GM18520 (cell line): ENCODE measurements around the gene RPS21.
"Not testable (repeated sequence)": the region's sequence is repeated elsewhere in the genome, so short reads cannot be mapped to it uniquely, and the experiment has no call there.

Experiments used
- ATAC-seq: cut with Tn5 transposase; IDR thresholded peaks from one replicate; pipeline ENCODE4 v1.9.1; 2021; ENCODE audit not compliant: unreplicated experiment

Gene RPS21

DNA sequence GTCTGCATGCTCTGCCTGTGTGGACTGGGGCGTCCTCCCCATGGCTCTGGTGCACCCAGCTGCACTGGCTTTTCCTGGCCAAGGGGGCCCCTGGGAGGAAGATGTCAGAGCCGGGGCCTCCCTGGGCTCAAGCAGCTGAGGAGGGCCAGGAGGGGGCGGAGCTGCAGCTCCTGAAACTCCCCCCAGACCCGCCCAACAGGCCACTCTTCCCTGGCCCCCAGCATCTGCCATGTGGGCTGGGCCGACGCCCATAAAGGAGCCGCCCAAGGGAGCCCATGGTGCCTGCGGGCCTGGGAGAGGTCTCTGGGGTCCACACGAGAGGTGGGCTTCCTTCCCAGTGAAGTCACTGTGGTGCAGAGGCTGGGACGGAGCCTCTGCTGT is 36.4 kb downstream of the RPS21 start:
- no peak for ATAC-seq

DNA sequence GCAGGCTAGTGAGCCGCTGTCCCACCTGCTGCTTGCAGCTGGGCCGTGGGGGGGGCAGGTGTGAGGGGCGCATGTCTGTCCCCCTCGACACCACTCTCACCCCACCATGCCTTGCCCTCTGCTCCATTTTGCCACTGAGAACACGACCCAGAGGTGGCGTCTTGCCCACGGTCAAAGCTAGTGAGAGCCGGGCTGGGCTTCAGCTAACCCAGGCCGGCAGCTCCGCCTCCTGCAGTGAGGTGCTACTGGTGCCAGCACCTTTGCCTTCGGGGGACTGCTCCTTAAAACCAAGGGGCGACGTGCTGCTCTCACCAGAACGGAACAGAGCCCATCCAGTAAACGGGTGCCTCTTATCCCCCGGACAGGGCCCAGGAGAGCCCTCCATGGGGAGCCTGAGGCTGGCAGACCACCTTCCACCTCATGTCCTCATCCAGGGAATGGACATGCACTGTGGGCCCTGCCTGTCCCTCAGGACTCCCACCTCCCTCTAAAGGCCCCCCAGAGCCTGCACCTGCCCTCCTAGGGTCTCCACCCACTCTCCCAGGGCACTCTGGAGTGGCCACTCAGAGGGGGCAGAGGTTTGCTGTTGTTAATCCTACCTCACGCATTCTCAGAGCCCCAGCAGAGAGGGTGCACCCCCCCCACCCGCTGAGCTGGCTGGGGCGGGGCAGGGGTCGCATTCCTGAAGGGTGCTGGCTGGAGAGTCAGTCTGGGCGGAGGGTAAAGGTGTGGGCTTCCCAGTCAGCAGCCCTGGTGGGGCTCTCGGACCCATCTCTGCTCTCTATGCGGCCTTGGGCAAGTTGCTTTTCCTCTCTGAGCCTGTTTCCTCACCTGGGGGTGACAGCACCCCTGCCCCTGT is 37.6 kb downstream of the RPS21 start:
- ATAC-seq = no peak

DNA sequence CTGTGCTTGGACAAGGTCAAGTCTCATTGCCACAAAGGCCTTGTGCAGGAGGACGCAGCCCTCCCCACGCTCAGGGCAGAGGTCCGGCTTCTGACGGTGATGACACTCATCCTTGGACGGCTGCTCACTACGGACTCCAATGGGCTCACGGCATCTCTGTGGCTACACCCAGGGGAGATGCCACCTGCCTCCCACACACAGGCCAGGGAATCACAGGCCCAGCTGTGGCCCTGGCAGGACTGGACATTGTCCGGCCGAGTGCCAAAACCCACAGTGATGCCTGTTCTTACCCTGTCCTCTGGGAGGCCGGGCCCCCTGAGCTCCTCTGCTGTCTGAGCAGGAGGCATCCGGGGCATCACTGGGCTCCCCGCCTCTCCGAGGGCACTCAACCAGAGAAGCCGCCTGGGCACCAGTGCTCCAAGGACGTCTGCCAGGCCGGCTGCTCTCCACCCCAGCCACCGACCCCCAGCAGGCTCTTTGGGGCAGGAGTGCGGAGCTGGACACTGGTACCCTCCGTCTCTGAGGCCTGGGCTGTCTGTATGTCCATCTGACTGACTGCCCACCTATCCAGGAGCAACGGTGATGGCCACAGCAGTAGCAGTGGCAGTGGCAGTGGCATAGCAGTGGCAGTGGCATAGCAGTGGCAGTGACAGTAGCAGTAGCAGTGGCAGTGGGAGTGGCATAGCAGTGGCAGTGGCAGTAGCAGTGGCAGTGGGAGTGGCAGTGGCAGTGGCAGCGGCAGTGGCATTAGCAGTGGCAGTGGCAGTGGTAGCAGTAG is 38.6 kb downstream of the RPS21 start:
- ATAC-seq = no peak

DNA sequence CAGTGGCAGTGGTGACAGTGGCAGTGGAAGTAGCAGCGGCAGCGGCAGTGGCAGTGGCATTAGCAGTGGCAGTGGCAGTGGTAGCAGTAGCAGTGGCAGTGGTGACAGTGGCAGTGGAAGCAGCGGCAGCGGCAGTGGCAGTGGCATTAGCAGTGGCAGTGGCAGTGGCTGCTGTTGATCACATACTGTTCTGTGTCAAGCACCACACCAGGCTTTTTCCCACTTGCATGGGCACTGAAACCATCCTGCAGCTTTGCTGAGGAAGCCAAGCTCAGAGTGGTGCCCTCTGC is 39.1 kb downstream of the RPS21 start:
- ATAC-seq = not testable (repeated sequence)

DNA sequence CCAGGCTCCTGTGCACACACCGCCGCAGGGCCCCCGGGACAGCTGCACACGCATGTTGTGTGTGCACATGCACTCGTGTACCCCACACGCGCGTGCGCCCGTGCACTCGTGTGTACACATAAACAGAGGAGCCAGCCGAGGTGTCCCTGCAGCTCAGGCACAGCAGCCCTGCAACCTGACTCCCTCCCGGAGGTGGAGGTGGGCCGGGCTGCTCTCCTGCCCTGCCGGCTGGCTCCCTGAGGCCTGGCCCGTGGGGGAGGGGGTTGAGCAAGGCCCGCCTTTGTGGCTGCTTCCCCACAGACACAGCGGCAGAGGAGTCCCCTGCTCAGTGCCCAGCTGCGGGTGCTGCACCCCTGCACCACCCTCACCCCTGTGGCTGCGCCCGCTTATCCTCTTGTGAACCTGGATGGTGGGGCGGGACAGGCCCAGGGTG is 39.8 kb downstream of the RPS21 start:
- no peak for ATAC-seq

DNA sequence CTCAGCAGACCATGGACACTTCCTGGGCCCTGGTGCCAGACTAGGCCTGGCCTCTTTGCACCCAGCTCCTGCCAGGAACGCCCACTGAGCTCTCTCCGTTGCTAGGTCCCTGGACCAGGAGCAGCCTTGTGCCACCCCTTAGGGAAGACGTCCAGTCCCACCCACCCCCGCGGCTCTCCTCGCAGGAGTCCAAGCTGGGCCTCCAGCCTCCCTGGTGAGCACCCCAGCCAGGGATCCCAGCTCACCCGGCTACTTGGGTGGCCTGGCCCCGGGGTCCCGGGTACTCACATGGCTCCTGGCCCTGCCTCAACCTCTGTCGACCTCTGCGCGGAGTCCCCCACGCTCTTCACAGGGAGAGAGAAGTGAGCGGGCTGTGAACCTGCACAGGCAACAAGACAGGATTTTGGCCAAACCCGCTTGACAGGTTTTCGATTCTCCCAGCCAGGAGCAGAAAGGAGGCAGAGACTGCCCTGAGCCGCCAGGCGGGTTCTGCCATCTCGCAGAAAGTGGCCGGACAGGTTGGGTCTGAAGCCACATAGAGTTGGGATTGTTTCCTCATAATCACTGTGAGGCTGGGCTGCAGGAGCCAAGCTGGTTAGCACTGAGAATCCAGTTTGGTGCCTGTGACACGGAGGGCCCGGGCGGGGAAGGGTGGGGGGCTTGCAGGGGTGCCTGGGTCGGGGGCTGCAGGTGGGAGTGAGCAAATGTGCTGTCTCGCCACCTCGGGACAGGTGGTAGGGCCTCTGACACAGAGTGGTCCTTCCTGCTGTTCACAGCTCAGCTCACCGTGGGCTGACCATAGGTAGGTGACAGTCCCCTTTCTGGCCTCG is 40.5 kb downstream of the RPS21 start, which contains the start of gene RBBP8NL:
TSS of gene RBBP8NL (minus strand) at position 368 of the 830 bp plus-strand sequence. CDS start 7,892 bp downstream, outside the sequence.
- no peak for ATAC-seq

DNA sequence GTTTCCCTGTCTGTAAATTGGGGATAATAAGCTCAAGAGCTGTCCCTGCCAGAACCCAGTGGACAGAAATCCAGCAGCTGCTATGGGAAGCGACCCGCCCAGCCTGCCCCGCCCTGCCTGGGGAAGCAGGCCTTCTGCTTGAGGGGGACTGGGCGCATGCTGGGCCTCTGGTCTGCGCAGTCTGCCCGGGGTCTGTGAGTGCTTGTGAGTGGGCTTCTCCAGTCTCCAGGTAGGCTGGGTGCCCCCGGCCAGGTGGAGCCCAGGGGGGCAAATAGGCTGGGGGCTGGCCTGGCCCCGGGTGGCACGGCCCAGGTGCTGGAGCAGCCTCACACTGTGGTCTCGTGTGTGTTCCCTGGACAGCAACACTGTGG is 41.1 kb downstream of the RPS21 start:
- no peak for ATAC-seq

DNA sequence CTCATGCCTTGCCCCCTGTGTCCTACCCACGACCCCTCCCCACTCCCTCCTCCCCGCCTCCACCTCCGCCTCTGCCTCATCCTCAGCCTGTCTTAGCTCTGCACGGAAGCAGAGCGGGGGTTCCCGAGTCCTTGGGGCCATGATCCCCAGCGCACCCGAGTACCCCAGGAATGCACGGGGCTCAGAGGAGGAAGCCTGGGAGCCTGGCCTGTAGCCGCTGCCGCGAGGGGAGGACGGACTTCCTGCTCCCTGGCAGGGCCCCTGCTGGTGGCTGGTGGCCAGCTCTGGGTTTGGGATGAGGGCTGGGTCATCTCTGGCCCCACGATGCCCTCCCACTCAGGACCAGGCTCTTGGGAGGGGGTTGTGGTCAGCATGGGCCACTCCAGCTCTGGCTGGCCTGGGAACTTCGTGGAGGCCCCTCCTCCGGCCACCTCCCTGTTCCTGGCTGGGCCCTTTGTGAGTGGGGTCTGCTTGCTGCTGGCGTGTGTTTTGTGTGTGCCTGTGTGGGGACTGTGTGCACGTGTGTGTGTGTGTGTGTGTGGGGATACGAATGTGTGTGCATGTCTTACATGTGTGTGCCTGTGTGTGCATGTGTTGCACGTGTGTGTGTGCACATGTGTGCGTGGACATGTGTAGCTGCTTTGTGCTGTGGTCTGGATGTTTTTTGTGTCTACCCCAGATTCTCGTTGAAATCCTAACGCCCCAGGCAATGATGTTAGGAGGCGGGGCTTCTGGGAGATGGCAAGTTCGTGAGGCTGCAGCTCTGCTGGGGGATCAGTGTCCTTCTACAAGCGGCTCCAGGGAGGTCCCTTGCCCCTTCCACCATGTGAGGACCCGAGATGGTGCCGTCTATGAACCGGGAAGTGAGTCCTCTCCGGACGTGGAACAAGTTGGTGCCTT is 41.7 kb downstream of the RPS21 start:
- no peak for ATAC-seq

DNA sequence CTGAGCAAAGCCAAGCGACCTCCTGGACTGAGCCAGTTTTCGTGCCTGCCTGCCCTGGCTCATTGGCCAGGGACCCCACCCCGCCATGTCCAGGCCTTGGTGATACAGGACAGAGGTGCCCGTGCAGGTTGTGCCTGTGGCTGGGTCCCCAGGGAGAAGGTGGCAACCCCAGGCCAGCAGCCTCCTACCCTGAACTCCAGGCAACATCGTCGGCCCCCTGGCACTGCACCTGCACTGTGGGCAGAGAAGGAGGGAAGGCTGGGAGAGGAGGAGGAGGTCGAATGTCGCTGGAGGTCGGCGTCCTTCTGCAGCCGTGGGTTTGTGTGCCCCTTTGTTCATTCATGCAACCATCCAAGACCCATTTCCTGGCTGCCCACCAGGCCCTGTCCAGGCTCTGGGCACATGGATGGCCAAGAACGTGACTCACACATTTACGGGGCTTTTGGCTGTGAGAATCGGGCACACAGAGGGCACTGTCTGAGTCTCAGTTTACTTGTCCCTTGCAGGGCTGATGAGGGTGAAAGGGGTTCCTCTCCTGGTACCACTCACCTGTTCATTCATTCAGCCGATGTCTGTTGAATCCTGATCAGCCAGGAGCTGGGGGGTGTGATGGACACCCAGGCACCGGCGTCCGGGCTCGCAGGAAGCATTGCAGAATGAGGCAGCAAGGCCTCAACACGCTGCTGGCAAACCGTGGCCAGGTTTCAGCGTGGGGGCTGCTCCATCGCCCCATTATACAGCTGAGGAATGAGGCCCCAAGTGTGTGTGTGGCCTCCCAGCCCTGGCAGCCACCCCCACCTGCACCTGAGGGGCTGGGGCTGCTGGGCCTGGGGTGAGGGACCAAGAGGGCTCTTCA is 42.8 kb downstream of the RPS21 start:
- no peak for ATAC-seq

DNA sequence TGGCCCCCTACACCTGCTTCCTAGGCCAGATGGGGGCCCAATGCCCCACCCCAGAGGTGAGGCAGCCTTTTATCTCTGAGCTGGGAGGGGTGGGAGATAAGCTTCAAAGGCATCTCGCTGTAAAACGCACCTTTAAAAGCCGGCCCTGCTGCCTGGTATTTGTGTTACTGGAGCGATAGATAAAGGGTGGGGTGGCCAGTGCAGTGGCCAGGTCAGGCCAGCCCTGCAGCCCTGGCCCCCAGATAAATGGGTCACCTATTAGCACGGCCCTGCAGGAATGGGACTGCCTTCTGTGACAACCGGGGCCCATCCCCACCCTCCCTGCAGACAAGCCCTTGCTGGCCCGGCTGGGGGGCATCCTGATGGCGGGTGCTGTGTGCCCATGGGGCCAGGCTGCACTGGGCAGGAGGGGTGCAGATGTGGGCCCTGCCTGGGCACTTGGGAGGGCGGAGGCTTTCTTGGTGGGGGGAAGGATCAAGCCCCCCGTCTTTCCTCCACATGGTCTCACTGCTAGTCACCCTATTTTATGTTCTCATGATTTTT is 43.5 kb downstream of the RPS21 start:
- ATAC-seq = no peak

DNA sequence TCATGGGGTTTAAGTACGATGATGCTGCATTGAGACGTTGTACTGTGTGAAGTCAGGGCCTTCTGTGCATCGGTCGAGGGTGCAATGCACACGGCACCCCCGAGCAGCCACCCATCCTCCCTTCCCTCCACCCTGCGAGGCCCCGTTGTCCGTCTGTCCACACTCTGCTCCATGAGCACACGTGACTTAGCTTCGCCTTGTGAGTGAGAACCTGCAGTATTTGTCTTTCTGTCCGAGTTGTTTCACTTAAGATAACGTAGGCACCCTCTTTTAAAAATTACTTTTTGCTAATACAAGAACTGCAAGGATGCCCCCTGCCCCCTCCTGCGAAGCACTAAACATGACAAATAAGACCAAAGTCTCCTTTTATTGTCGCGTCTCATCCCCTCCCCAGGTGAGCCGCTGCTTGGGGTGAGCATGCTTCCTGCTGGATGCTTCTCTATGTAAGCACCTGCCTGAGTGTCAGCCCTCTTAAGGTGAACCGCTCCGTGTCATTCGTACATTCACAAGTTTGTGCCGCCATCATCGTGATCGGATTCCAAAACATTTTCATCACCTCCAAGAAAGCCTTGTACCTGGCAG is 44.1 kb downstream of the RPS21 start:
- ATAC-seq = no peak

DNA sequence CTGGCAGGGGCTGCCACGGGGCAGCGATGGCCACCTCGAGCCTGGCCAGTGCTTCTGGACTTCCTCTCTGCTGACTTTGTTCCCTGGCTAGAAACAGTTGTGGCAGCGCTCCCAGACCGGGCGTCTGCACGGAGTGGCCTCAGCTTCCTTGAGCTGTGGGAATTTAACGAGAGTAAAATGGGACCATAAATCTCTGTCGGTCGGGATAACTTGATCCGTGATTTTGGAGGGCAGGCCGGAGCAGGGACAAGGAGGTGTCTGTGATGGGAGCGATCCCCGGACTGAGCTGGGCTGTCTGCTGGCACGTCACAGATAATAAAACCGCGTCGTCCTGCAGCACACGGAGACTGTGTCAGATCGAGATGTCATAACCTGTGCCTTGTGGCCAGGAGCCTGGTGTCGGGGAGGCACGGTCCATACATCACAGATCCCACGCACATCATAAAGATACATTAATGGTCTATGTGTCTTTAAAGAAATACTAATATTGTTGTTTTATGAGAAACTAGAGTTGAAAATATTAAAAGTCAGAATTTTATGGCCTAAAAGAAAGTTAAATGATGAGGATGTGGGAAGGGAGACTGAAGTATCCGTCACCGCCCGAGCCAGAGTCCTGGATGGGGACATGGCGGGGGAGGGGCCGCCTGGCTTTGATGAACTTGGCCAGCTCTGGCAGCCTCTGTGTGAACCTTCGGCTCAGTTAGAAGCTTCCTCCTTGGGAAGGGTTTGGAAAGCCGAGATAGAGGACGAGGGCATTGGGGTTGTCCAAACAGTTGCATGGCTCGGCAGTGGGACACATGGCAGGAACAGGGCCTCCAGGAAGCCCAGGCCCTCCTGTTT is 47.0 kb downstream of the RPS21 start:
- no peak for ATAC-seq

DNA sequence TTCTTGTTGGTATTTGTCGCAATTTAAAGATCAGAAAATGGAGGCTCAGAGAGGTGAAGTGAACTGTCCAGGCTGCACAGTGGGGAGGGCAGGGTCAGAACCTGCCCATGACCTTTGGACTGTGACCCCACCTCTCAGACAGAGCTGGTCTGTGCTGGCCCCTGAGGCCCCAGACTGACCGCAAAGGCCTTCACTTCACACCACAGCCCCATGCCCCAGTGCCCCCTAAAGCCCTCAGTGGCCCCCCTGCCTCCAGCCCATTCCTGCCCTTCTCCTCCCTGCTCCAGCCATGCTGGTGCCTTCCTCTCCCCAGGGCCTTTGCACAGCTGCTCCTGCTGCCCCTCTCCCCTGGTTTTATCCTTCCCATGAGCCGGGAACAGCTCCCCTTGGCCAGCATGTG is 49.8 kb downstream of the RPS21 start:
- no peak for ATAC-seq

DNA sequence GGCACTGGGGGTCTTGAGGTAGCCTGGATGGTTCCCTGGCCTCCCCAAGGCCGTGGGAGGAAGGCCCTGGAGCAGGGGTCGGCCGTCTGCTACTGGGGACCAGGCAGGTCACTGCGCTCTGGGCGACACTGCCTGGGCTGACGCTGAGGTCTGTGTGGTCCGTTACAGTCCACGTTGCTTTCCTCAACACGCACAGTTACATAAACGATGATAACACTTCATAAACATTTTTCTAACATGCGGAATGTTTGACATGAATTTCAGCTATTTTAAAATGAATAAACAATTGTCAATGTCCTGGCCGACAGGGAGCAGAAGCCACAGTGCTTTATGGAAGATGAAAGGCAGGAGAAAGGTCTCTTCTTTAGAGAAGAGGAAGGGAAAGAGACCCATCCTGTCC is 50.6 kb downstream of the RPS21 start:
- ATAC-seq = no peak

DNA sequence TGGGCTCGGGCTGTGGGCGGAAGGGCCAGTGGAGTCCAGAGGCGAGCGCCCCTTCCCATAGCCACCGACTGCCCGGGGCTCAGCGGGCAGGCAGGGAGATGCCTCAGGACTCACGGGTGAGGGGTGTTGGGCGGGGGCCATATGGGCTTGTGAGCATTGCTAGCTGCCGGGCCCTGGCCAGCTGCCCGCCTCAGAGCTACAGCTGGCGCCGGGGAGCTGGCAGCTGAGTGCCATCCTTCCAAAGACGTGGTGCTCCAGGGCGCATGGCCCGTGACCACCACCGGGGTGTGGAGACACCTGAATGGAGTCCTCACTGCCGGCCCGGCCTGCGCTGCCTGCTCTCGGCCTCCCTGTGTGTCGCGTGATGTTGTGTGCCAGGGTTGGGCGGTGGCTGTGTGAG is 51.0 kb downstream of the RPS21 start:
- no peak for ATAC-seq
